Thoracic aorta (tissue), 2 donors: ENCODE measurements around the gene GNB1L. TPM values are rescaled to one million over a fixed set of nuclear protein-coding genes. Genes with fewer than 3 reads are reported as not detected.

Experiments
- ATAC-seq: fragments of 150-250 bp; one replicate; pipeline ENCODE4 v1.8.0; 2017; ENCODE audit warnings: low read depth; ENCODE audit not compliant: insufficient number of reproducible peaks, low FRiP score
- DNase-seq: peaks from one replicate; pipeline ENCODE4 v3.0.0-alpha.2; 2020; ENCODE audit warnings: low spot score
- H3K27ac ChIP-seq, 2 donors: fragments of 200-600 bp; sonication (generic); 1 replicate in 1 of 2; 2 replicates in 1 of 2; pipeline ENCODE4 v1.5.1; 2016; ENCODE audit warnings: mild to moderate bottlenecking in 2 of 2, moderate library complexity in 2 of 2
- H3K27me3 ChIP-seq: fragments of 200-600 bp; sonication (generic); replicated peaks from 2 replicates; pipeline ENCODE4 v1.6.0; 2016; ENCODE audit warnings: mild to moderate bottlenecking; ENCODE audit not compliant: insufficient read depth
- H3K36me3 ChIP-seq: fragments of 200-600 bp; sonication (generic); one replicate; pipeline ENCODE4 v1.5.1; 2016
- H3K4me1 ChIP-seq, 2 donors: fragments of 200-600 bp; sonication (generic); 1 replicate in 1 of 2; 2 replicates in 1 of 2; pipeline versions ENCODE4 v1.5.1 to v1.6.0; 2016; ENCODE audit warnings: low read depth in 2 of 2, mild to moderate bottlenecking in 1 of 2; ENCODE audit not compliant: control insufficient read depth in 1 of 2
- H3K4me3 ChIP-seq: fragments of 200-600 bp; sonication (generic); 2 replicates; pipeline ENCODE4 v1.5.1; 2016; ENCODE audit warnings: mild to moderate bottlenecking
- H3K9me3 ChIP-seq: fragments of 200-600 bp; sonication (generic); 2 replicates; pipeline ENCODE4 v1.5.1; 2016
- CTCF ChIP-seq: fragments of 200-600 bp; sonication (generic); IDR thresholded peaks from one replicate; pipeline ENCODE4 v1.5.1; 2019; ENCODE audit warnings: antibody characterized with exemption
- total RNA-seq, 2 donors: library from RNA; depleted of rRNA; stranded (reverse); fragments of >200 nt; gene quantifications; one replicate each; pipeline versions ENCODE4 v1.1.0 to v1.2.3, GENCODE V29; 2016

The GNB1L gene
- total RNA-seq, 2 donors from 2014 or later: 2.3 to 7.7 TPM

- H3K4me3 ChIP-seq: no peak overlapping the region
- no peaks in the 10 kb centered on the region for H3K36me3 ChIP-seq
- no peaks in the 10 kb centered on the region for H3K9me3 ChIP-seq
- no peaks in the 10 kb centered on the region for H3K27me3 ChIP-seq
- no peak for TF ChIP-seq CTCF
- no peak for ATAC-seq
- DNase-seq: no peak
- no peaks in the 10 kb centered on the region for H3K4me1 ChIP-seq
- H3K27ac ChIP-seq: no peak overlapping the region
These were observed 115.8 kb downstream of the GNB1L start for GRCh38 chr22:19738664-19739447.

DNA sequence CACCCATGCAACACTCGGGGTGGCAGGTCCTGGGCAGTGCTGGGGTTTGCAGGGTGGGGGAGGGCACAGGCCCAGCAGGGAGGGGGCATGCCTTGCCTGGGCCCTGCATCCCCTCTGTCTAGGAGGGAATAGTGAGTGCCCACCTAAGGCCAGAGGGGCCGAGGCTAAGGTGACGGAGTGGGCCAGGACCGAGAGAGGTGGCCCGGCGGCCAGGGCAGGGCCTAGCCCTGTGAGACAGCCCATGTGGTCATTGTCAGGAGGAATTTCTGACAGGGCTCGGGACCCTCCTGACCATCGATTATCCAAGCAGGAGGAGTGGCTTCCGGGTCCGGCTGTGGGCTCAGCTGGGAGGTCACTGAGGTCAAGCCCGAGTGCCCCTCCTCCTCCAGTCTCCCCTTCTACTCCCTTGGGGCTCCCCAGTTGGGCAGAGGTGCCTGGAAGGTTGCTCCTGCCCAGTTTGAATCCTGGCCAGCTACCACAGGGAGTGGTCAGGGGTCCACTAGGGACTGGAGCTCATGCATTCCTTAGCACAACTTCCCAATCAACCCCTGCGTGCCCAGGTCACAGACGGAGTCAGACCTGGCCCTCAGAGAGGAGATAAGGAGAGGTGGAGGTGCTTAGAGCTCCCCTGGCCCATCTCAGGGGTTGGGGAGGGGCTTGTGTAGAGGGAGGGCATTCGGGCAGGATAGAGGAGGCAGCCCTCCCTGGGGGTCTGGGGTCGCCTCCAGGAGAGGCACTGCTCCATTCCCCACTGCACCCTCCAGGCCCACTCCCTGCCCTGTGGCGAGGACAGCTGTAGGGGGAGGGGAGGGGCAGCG lies 116.6 kb downstream of the GNB1L start:
- no peak overlapping the region for H3K27ac ChIP-seq
- H3K4me3 ChIP-seq: no peak overlapping the region
- ATAC-seq (no peak), DNase-seq (no peak)
- H3K9me3 ChIP-seq: no peaks in the 10 kb centered on the region
- no peaks in the 10 kb centered on the region for H3K27me3 ChIP-seq
- no peaks in the 10 kb centered on the region for H3K4me1 ChIP-seq
- H3K36me3 ChIP-seq: no peaks in the 10 kb centered on the region
- no peak for TF ChIP-seq CTCF

GRCh38 chr22:19735665-19736510 lies 118.8 kb downstream of the GNB1L start:
- Histone ChIP-seq H3K27me3 (no peaks in the 10 kb centered on the region), H3K4me1 (peaks cover 0 to 2% of the 10 kb centered on the region in 2 donors), H3K27ac (no peak overlapping the region), H3K4me3 (no peak overlapping the region), H3K9me3 (no peaks in the 10 kb centered on the region), H3K36me3 (no peaks in the 10 kb centered on the region)
- DNase-seq: no peak
- TF ChIP-seq CTCF: no peak
- no peak for ATAC-seq

DNA sequence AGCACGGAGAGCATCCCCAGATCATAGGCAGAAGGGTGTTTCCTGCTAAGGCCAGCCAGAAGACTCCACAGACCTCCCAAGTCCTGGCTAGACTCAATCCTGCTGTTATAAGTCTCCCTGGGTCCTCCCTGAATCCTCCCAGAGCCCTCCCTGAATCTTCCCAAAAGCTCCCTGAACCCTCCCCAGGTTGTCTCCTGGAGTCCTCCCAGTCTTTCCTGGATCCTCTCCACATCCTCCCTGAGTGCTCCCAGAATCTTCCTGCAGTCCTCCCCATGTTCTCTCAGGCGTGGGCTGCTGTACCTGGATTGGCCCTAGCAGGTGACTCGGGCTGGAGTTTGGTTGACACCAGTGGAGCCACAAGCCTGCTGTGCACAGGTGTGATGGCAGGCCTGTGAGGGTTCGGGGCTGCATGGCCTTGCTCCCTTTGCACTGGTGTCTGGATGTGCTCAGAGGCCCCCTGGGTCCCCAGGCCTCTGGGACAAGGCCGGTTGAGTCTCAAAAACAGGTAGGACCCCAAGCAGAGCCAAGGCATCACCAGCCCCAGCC lies 119.8 kb downstream of the GNB1L start:
- no peaks in the 10 kb centered on the region for H3K36me3 ChIP-seq
- no peak overlapping the region for H3K27ac ChIP-seq
- peaks cover 0 to 8% of the 10 kb centered on the region in 2 donors for H3K4me1 ChIP-seq
- TF ChIP-seq CTCF: no peak
- ATAC-seq: no peak
- no peaks in the 10 kb centered on the region for H3K27me3 ChIP-seq
- no peak for DNase-seq
- H3K9me3 ChIP-seq: no peaks in the 10 kb centered on the region
- no peak overlapping the region for H3K4me3 ChIP-seq
